DND-41 (cell line): ENCODE results near the gene C6orf89.

ENCODE experiments used
- ATAC-seq: fragments of 200-7000 bp; cut with Tn5 transposase; 3 replicates; pipeline ENCODE4 v1.9.1; 2021; ENCODE audit warnings: low read depth; ENCODE audit not compliant: insufficient read depth
- DNase-seq: peaks from one replicate; pipeline ENCODE4 v3.0.0-alpha.2; 2020
- H2AFZ ChIP-seq: 2 replicates; pipeline ENCODE4 v1.6.0; 2012; ENCODE audit warnings: low read depth, low read length
- H3K27ac ChIP-seq: 2 replicates; pipeline ENCODE4 v1.5.1; 2012; ENCODE audit warnings: low read length, inconsistent platforms
- H3K27me3 ChIP-seq: fragments of 200-600 bp; sonication (generic); 2 replicates; pipeline ENCODE4 v1.6.0; 2012; ENCODE audit warnings: low read length, mild to moderate bottlenecking, inconsistent platforms; ENCODE audit not compliant: insufficient read depth, poor library complexity
- H3K36me3 ChIP-seq: 2 replicates; pipeline ENCODE4 v1.5.1; 2012; ENCODE audit warnings: low read length, inconsistent platforms; ENCODE audit not compliant: insufficient read depth
- H3K4me1 ChIP-seq: 2 replicates; pipeline ENCODE4 v1.5.1; 2012; ENCODE audit warnings: mild to moderate bottlenecking, low read length; ENCODE audit not compliant: insufficient read depth
- H3K4me2 ChIP-seq: 2 replicates; pipeline ENCODE4 v1.6.0; 2012; ENCODE audit warnings: mild to moderate bottlenecking, moderate library complexity, low read length, inconsistent platforms; ENCODE audit not compliant: insufficient read depth
- H3K4me3 ChIP-seq, 2 experiments: fragments of 200-600 bp in 1 of 2; shearing (Covaris generic) in 1 of 2; 2 replicates each; pipeline ENCODE4 v1.5.1; 2012 to 2016; ENCODE audit warnings: inconsistent platforms in 2 of 2, low read length in 2 of 2, mild to moderate bottlenecking in 2 of 2, low read depth in 1 of 2, moderate library complexity in 1 of 2
- H3K79me2 ChIP-seq: 2 replicates; pipeline ENCODE4 v1.6.0; 2012; ENCODE audit warnings: low read length, inconsistent platforms; ENCODE audit not compliant: insufficient read depth
- H3K9ac ChIP-seq: 2 replicates; pipeline ENCODE4 v1.6.0; 2012; ENCODE audit warnings: low read depth, mild to moderate bottlenecking, inconsistent platforms, low read length, moderate library complexity
- H3K9me3 ChIP-seq: 2 replicates; pipeline ENCODE4 v1.5.1; 2012; ENCODE audit warnings: low read length, moderate library complexity, mild to moderate bottlenecking, inconsistent platforms; ENCODE audit not compliant: insufficient read depth, severe bottlenecking
- H4K20me1 ChIP-seq: 2 replicates; pipeline ENCODE4 v1.6.0; 2012; ENCODE audit warnings: low read length; ENCODE audit not compliant: insufficient read depth
- EZH2 ChIP-seq: IDR thresholded peaks from 3 replicates; pipeline ENCODE4 v1.6.1; 2012; ENCODE audit warnings: borderline replicate concordance, low read depth, mild to moderate bottlenecking, moderate library complexity, low read length, inconsistent platforms; ENCODE audit not compliant: severe bottlenecking
- TF ChIP-seq, protein P1 (sequence below): IDR thresholded peaks from 2 replicates; pipeline ENCODE4 v1.5.1; 2012; ENCODE audit warnings: borderline replicate concordance, low read length, moderate library complexity, mild to moderate bottlenecking; ENCODE audit not compliant: poor library complexity, severe bottlenecking; ENCODE audit errors: extremely low read depth

The C6orf89 gene

DNA sequence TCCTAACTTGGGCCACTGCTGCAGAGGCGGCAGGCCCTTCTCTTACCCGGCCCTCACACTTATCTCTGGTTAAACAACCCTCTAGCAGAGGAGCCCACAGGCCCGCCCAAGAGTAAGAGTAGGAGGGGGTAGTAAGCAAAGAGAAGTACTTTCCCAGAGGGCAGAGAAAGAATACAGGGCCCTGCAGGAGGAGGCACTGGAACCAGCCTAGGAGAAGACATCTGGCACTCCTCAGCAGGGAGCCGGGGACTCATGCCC, 90.2 kb downstream of the C6orf89 start:
- H3K9me3 ChIP-seq, result no peaks in the 10 kb centered on the region

DNA sequence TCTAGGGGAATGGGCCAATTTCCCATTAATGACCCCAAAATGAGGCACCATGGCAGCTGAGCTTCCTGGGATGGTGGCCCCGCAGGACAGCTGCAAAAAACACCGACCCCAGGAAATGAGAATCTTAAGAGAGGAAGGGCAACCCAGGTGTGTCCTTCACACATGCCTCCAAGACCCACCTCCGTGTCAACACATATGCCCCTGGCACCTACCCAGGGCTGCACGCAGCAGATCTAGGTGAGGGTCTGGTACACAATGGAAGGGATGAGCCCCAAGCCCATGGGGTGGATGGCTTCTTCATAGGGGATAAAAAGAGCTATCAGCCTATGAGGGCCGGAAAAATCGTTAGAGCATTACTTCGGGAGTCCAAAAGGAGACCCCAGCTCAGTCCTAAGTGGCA, 90.8 kb downstream of the C6orf89 start:
- no peaks in the 10 kb centered on the region for H3K9me3 ChIP-seq
- TF ChIP-seq, protein P1, sequence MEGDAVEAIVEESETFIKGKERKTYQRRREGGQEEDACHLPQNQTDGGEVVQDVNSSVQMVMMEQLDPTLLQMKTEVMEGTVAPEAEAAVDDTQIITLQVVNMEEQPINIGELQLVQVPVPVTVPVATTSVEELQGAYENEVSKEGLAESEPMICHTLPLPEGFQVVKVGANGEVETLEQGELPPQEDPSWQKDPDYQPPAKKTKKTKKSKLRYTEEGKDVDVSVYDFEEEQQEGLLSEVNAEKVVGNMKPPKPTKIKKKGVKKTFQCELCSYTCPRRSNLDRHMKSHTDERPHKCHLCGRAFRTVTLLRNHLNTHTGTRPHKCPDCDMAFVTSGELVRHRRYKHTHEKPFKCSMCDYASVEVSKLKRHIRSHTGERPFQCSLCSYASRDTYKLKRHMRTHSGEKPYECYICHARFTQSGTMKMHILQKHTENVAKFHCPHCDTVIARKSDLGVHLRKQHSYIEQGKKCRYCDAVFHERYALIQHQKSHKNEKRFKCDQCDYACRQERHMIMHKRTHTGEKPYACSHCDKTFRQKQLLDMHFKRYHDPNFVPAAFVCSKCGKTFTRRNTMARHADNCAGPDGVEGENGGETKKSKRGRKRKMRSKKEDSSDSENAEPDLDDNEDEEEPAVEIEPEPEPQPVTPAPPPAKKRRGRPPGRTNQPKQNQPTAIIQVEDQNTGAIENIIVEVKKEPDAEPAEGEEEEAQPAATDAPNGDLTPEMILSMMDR, result no peak
- TF ChIP-seq EZH2, result no peak
- H4K20me1 ChIP-seq, result peaks cover 64% of the 10 kb centered on the region
- H3K36me3 ChIP-seq, result peaks cover 99% of the 10 kb centered on the region
- no peak overlapping the region for H3K4me2 ChIP-seq
- DNase-seq (no peak), ATAC-seq (no peak)
- H3K27me3 ChIP-seq, result no peaks in the 10 kb centered on the region
- H3K4me3 ChIP-seq, result no peak overlapping the region
- no peak overlapping the region for H3K9ac ChIP-seq
- H3K4me1 ChIP-seq, result peaks cover 5% of the 10 kb centered on the region; the same call in 1 of the 2 replicates
- H2AFZ ChIP-seq, result no peak overlapping the region
- peaks cover 50% of the 10 kb centered on the region for H3K79me2 ChIP-seq
- H3K27ac ChIP-seq, result no peak overlapping the region

More for the DNA sequence above, 90.2 kb downstream of the C6orf89 start:
- no peak overlapping the region for H3K4me3 ChIP-seq
- H3K27ac ChIP-seq, result no peak overlapping the region
- no peak overlapping the region for H3K9ac ChIP-seq
- TF ChIP-seq EZH2, result no peak
- TF ChIP-seq, protein P1, result no peak
- no peak overlapping the region for H3K4me2 ChIP-seq
- H3K36me3 ChIP-seq, result peaks cover 99% of the 10 kb centered on the region
- DNase-seq, result no peak
- no peak overlapping the region for H2AFZ ChIP-seq
- no peaks in the 10 kb centered on the region for H3K4me1 ChIP-seq
- peaks cover 44% of the 10 kb centered on the region for H3K79me2 ChIP-seq
- H4K20me1 ChIP-seq, result peaks cover 58% of the 10 kb centered on the region
- no peaks in the 10 kb centered on the region for H3K27me3 ChIP-seq
- ATAC-seq, result no peak

DNA sequence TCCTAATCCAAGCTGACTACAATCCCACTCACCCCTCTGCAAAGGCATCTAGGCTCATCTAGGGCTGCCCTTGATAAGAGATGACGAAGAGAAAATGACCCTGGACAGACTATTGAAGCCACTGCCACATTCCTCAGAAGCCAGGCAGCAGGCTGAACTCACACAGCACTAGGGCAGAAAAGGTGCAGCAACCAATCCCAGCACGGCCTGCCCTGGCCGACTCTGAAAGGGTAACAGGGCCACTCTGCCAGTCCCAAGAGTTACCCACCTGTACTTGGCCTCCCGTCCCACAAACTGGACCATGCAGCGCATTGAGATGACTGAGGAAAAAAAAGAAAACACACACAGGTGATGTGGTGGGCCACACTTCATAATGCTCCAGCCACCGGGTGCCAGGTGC, 91.2 kb downstream of the C6orf89 start:
- peaks cover 54% of the 10 kb centered on the region for H3K79me2 ChIP-seq
- H2AFZ ChIP-seq, result no peak overlapping the region
- H3K4me2 ChIP-seq, result no peak overlapping the region
- ATAC-seq, result no peak
- peaks cover 99% of the 10 kb centered on the region for H3K36me3 ChIP-seq
- no peaks in the 10 kb centered on the region for H3K9me3 ChIP-seq
- peaks cover 7% of the 10 kb centered on the region; the same call in 1 of the 2 replicates for H3K4me1 ChIP-seq
- H4K20me1 ChIP-seq, result peaks cover 68% of the 10 kb centered on the region
- no peak for DNase-seq
- TF ChIP-seq, protein P1, result no peak
- TF ChIP-seq EZH2, result no peak
- H3K27ac ChIP-seq, result no peak overlapping the region
- no peaks in the 10 kb centered on the region for H3K27me3 ChIP-seq
- H3K4me3 ChIP-seq, result no peak overlapping the region
- H3K9ac ChIP-seq, result no peak overlapping the region

DNA sequence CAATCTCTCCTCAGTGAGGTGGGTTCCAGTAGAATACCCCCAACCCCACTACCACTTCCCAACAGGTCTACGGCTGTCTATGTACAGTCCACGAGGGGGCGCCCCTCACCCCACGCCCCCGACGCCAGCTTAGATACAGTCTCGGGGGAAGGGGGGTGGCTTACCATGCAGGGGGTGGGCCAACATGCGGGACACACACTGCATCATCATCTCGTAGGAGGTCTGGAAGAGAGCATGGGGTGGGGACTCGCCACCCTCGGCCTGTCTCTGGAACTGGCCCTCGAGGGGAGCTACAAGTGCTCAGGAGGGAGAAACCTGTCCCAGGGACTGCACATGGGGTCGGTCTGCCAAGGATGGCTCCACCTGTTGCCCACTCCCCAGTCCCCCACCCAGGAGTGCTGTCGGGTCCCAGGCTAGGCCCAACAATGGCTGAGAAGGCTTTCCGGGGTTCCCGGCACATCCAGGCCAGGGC, 91.8 kb downstream of the C6orf89 start:
- Histone ChIP-seq H3K79me2 (peaks cover 60% of the 10 kb centered on the region), H3K4me2 (no peak overlapping the region), H4K20me1 (peaks cover 68% of the 10 kb centered on the region), H3K9ac (no peak overlapping the region), H3K36me3 (peaks cover 93% of the 10 kb centered on the region), H2AFZ (no peak overlapping the region), H3K9me3 (no peaks in the 10 kb centered on the region), H3K27me3 (no peaks in the 10 kb centered on the region), H3K4me3 (no peak overlapping the region), H3K27ac (no peak overlapping the region), H3K4me1 (peaks cover 8% of the 10 kb centered on the region; the same call in 1 of the 2 replicates)
- no peak for DNase-seq
- no peak; the same call in 2 of the 3 replicates for ATAC-seq
- no peak for TF ChIP-seq EZH2
- TF ChIP-seq, protein P1, result peak; percentile 36
